GM13977 (cell line): ENCODE results near the gene WNT8B.

Source experiments
- DNase-seq: peaks from one replicate; pipeline ENCODE4 v3.0.0; 2012; ENCODE audit warnings: low spot score
- in situ Hi-C: fragments of 300-500 bp; cut with MboI; formaldehyde crosslinking; loops from one replicate; pipeline ENCODE4 v1.12.0; 2022; ENCODE audit warnings: low sequenced_read_pairs, low pct_unique_long_range_greater_than_20kb, mixed read lengths, inconsistent platforms; ENCODE audit not compliant: unreplicated experiment
- TF ChIP-seq, protein P1 (sequence below): IDR thresholded peaks from 2 replicates; pipeline ENCODE4 v1.5.1; 2012; ENCODE audit warnings: mild to moderate bottlenecking, control low read depth; ENCODE audit not compliant: insufficient read depth; ENCODE audit errors: extremely low read depth, missing control alignments

The WNT8B gene

GRCh38 chr10:100438674-100439315 is 24.0 kb upstream of the WNT8B start:
- in situ Hi-C loops: loop anchor here (10.0 kb wide), 2 partner anchors 66 to 94 kb away; partner anchors contain the start of gene SCD
- no peak for DNase-seq
- TF ChIP-seq, protein P1, sequence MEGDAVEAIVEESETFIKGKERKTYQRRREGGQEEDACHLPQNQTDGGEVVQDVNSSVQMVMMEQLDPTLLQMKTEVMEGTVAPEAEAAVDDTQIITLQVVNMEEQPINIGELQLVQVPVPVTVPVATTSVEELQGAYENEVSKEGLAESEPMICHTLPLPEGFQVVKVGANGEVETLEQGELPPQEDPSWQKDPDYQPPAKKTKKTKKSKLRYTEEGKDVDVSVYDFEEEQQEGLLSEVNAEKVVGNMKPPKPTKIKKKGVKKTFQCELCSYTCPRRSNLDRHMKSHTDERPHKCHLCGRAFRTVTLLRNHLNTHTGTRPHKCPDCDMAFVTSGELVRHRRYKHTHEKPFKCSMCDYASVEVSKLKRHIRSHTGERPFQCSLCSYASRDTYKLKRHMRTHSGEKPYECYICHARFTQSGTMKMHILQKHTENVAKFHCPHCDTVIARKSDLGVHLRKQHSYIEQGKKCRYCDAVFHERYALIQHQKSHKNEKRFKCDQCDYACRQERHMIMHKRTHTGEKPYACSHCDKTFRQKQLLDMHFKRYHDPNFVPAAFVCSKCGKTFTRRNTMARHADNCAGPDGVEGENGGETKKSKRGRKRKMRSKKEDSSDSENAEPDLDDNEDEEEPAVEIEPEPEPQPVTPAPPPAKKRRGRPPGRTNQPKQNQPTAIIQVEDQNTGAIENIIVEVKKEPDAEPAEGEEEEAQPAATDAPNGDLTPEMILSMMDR: no peak

DNA sequence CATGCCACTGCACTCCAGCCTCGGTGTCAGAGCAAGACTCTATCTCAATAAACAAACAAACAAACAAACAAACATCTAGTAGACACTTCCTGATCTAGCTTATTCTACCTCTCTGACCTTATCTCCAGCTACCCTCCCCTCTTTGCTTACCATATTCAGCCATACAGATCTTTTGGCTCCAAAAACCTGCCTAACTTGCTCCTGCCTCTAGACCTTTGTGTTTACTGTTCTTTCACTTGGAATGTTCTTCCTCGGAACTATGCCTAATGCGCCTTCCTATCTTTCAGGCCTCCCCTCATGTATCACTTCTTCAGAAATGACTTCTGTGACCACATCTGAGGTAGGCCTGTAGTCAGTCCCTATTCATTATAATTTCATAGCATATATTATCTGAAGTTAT is 20.3 kb upstream of the WNT8B start:
- TF ChIP-seq, protein P1: no peak
- DNase-seq: no peak
- in situ Hi-C loops: no loop called here

GRCh38 chr10:100446130-100446761 is 16.6 kb upstream of the WNT8B start:
- in situ Hi-C loops: no loop called here
- no peak for DNase-seq
- TF ChIP-seq, protein P1: no peak

GRCh38 chr10:100447663-100448062 is 15.1 kb upstream of the WNT8B start:
- in situ Hi-C loops: no loop called here
- DNase-seq: no peak
- TF ChIP-seq, protein P1: no peak

DNA sequence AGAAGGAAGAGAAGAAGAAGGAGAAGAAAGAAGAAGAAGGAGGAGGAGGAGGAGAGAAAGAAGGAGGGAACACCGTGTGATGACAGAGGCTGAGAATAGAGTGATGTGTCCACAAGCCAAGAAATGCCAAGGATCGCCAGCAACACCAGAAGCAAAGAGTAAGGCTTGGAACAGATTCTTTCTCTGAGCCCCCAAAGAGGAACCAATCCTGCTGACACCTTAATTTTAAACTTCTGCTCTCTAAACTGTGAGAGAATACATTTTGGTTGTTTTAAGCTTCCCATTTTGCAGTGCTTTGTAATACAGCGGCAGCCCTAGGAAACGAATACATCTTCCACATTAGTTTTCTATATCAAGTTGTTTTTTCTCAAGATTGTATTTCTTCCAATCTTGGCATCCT is 13.9 kb upstream of the WNT8B start:
- in situ Hi-C loops: no loop called here
- no peak for DNase-seq
- TF ChIP-seq, protein P1: no peak

GRCh38 chr10:100468322-100468721 is 5.5 kb downstream of the WNT8B start:
- no peak for DNase-seq
- TF ChIP-seq, protein P1: no peak
- in situ Hi-C loops: no loop called here

DNA sequence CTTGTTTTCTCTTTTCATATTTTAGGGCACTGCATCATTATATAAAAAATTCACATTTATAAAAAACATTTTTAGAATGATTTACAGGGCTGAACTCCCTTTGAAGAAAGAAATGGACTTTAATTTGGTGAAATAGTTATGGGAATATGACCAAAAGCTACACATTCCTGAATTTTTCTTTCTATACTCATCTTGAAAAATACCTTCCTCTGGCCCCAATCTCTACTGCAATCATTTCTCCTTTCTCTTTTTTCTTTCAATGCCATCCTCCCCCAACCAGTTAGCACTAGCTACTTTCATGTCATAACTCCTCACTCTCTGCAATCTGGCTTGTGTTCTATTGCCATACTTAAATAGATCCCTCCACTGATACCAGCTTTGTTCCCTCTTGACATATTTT is 6.2 kb downstream of the WNT8B start:
- in situ Hi-C loops: no loop called here
- TF ChIP-seq, protein P1: no peak
- no peak for DNase-seq
